Skeletal muscle tissue (tissue), 4 donors: ENCODE measurements around the gene LMNB1. TPM values are rescaled to one million over a fixed set of nuclear protein-coding genes. Genes with fewer than 3 reads are reported as not detected.
A peak's percentile ranks its signal among the peaks of the same experiment; 100 is the strongest.
"Not testable (repeated sequence)": the region's sequence is repeated elsewhere in the genome, so short reads cannot be mapped to it uniquely, and the experiment has no call there.

ENCODE experiments used
- H3K27ac ChIP-seq: one replicate; pipeline ENCODE4 v1.7.0; 2013; ENCODE audit warnings: mild to moderate bottlenecking, low read depth, low read length, inconsistent platforms
- H3K27me3 ChIP-seq, 3 donors: one replicate each; pipeline ENCODE4 v1.7.0; 2013; ENCODE audit warnings: low read length in 3 of 3; ENCODE audit not compliant: control insufficient read depth in 3 of 3, insufficient read depth in 3 of 3
- H3K36me3 ChIP-seq, 3 donors: one replicate each; pipeline ENCODE4 v1.7.0; 2013; ENCODE audit warnings: low read length in 3 of 3; ENCODE audit not compliant: control insufficient read depth in 3 of 3, insufficient read depth in 3 of 3
- H3K4me1 ChIP-seq, 3 donors: one replicate each; pipeline ENCODE4 v1.7.0; 2013; ENCODE audit warnings: low read length in 3 of 3, mild to moderate bottlenecking in 3 of 3; ENCODE audit not compliant: control insufficient read depth in 3 of 3, insufficient read depth in 3 of 3
- H3K4me3 ChIP-seq, 3 donors: one replicate each; pipeline ENCODE4 v1.7.0; 2013; ENCODE audit warnings: low read length in 3 of 3
- H3K9ac ChIP-seq, 3 donors: one replicate each; pipeline ENCODE4 v1.7.0; 2013; ENCODE audit warnings: low read length in 3 of 3, mild to moderate bottlenecking in 3 of 3, moderate library complexity in 2 of 3, low read depth in 1 of 3
- H3K9me3 ChIP-seq, 3 donors: one replicate each; pipeline ENCODE4 v1.7.0; 2013; ENCODE audit warnings: low read length in 3 of 3; ENCODE audit not compliant: control insufficient read depth in 3 of 3
- total RNA-seq: library from RNA; depleted of rRNA; stranded (reverse); fragments of >200 nt; gene quantifications from one replicate; pipeline ENCODE4 v1.2.3, GENCODE V29; 2014
- donor health status: Osteomylitis.

LMNB1 gene
- total RNA-seq, 1 donor from 2014 or later, result 27.7 TPM

DNA sequence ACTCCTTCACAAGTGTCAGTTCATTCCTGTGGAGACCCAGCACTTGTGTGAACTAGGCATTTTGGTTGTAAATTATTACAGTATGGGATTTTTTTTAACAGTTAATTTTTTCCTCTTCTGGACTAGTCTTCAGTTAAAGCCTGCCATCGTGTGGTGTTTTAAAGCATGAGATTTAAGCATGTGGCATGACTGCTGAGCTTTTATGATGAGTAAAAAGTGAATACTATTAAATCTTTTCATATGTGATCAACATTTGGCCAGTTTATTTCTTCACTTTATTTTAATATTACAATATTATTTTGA is 25.0 kb downstream of the LMNB1 start:
- Histone ChIP-seq H3K4me1 (no peaks in the 10 kb centered on the region), H3K36me3 (peaks cover 0 to 8% (median 2%) of the 10 kb centered on the region in 3 donors), H3K9me3 (no peaks in the 10 kb centered on the region), H3K27ac (no peak overlapping the region), H3K27me3 (no peaks in the 10 kb centered on the region), H3K4me3 (no peak overlapping the region), H3K9ac (no peak overlapping the region)

DNA sequence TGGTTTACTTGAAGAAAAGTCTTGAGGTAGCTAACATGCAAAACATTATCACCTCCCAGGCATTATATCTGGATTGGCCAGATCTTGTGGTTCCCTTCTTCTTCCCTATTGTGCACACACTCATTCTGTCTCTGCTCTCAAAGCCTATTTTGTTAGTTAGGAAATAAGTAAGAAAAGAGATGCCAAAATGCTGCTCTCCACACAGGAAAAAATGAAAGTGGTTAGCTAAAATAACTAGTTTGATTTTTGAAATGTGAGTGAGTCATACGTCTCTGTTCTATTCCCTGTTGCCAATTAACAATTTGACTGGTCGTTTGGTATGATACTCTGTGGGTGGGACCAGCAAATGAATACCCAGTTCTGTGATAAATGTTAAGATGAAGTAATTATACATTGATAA is 28.1 kb downstream of the LMNB1 start:
- H3K27ac ChIP-seq, result no peak overlapping the region
- H3K4me3 ChIP-seq, result no peak overlapping the region
- H3K36me3 ChIP-seq, result peaks cover 0 to 8% (median 2%) of the 10 kb centered on the region in 3 donors
- no peaks in the 10 kb centered on the region for H3K27me3 ChIP-seq
- H3K9ac ChIP-seq, result no peak overlapping the region
- no peaks in the 10 kb centered on the region for H3K9me3 ChIP-seq
- no peaks in the 10 kb centered on the region for H3K4me1 ChIP-seq

DNA sequence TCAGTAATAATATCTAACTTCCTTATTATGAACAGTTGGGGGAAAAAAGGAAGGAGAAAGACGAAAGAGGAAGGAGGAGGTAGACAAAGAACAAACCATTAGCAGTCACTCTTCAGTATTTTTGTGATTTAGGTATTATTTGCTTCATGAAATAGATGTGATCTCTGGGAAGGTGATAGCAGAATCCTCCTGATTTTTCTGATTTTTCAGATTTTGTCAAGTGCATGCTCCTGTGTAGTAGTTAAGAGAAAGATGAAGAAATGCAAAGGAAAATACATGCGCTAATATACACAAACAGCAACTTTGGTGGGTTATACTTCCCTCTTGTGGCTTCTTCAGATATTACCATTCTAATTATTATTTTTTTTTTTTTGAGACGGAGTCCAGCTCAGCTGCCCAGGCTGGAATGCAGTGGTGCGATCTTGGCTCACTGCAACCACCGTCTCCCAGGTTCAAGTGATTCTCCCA is 31.6 kb downstream of the LMNB1 start:
- H3K27ac ChIP-seq, result no peak overlapping the region
- peak overlapping the region in 1 of 3 donors; percentile 17 for H3K4me3 ChIP-seq

DNA sequence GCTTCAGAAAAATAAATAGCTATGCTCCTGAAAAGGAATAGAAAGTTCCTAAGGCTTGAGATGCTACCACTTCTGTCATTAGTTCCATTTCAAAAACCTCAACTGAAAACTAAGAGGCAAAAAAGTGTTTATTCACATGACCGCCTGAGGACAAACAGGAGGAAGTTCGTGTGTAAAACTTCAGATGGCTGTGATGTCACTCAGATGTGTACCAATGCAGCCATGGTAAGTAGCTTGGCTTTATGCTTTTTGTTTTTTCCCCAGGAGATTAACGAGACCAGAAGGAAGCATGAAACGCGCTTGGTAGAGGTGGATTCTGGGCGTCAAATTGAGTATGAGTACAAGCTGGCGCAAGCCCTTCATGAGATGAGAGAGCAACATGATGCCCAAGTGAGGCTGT is 33.0 kb downstream of the LMNB1 start:
- no peaks in the 10 kb centered on the region for H3K9me3 ChIP-seq
- H3K4me3 ChIP-seq, result no peak overlapping the region
- no peaks in the 10 kb centered on the region for H3K4me1 ChIP-seq
- peaks cover 0 to 12% (median 2%) of the 10 kb centered on the region in 3 donors for H3K36me3 ChIP-seq
- H3K27ac ChIP-seq, result no peak overlapping the region
- no peaks in the 10 kb centered on the region for H3K27me3 ChIP-seq
- H3K9ac ChIP-seq, result no peak overlapping the region

More for the DNA sequence above, 31.6 kb downstream of the LMNB1 start:
- Histone ChIP-seq H3K9ac (no peak overlapping the region), H3K36me3 (peaks cover 0 to 12% (median 2%) of the 10 kb centered on the region in 3 donors), H3K4me1 (no peaks in the 10 kb centered on the region), H3K9me3 (no peaks in the 10 kb centered on the region), H3K27me3 (no peaks in the 10 kb centered on the region)

DNA sequence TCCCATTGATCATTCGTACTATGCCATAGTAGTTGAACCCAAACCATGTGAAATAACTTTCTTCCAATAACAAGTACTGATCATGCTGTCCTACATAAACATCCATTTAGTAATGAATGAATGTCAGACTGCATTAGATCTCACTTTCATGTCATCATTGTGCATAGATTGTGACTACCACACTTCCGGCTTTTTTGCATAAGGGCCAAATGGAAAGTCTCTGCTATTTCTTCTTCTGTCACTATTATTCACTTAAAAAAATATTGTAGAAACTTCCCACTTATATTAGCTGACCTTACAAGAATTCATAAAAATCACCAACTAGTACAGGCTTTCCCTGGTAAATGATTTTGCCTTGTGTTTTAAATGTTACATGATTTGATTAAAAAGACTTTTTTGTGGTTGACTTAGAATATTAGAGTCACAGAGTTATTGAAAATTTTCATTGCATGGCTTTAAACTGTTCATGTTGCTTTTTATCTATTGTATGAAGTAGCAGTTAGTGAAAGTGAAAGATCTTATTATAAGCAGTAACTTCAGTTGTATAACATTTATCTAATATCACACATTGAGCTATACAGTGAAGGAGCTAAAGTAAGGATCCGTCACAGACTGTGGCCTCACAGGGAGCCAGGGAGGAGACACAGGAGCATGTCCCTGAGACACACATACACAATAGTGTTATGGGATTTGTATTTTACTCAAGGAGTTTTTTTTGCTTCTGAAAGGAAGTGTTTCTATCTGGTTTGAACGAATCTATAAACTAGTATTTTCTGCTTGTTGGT is 33.9 kb downstream of the LMNB1 start:
- H3K9me3 ChIP-seq, result no peaks in the 10 kb centered on the region
- H3K4me1 ChIP-seq, result no peaks in the 10 kb centered on the region
- H3K27me3 ChIP-seq, result no peaks in the 10 kb centered on the region
- peaks cover 0 to 12% (median 2%) of the 10 kb centered on the region in 3 donors for H3K36me3 ChIP-seq
- no peak overlapping the region for H3K9ac ChIP-seq
- peak overlapping the region; percentile 19 for H3K27ac ChIP-seq
- no peak overlapping the region for H3K4me3 ChIP-seq

DNA sequence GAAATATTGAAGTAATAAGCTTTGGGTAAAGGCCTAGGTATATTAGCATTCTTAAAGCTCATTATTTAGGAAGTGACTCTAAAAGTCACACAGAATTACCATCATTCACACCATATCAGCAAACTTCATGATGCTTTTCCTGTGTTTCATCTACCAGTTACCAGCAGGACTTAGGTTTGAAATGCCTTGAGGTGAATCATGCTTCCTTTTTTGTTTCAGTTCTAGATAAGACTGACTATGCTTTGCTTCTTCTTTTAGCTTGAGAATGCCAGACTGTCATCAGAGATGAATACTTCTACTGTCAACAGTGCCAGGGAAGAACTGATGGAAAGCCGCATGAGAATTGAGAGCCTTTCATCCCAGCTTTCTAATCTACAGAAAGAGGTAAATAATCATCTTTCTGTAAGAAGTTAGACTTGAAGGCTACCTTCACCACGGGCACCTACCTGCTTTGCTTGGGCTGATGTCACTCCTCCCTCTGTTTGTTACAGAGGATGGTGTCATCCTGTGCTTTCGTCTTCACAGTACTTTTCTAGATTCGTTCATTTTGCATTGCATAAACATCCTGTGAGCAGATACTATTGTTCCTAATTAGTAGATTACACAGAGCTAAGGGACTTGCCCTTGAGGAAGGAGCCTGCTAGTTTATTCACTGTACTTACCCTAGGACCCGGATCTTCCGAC is 34.7 kb downstream of the LMNB1 start:
- no peak overlapping the region for H3K4me3 ChIP-seq
- no peaks in the 10 kb centered on the region for H3K9me3 ChIP-seq
- H3K9ac ChIP-seq, result no peak overlapping the region
- H3K4me1 ChIP-seq, result no peaks in the 10 kb centered on the region
- no peaks in the 10 kb centered on the region for H3K27me3 ChIP-seq
- peak overlapping the region; percentile 19 for H3K27ac ChIP-seq
- H3K36me3 ChIP-seq, result peaks cover 0 to 4% (median 0%) of the 10 kb centered on the region in 3 donors

DNA sequence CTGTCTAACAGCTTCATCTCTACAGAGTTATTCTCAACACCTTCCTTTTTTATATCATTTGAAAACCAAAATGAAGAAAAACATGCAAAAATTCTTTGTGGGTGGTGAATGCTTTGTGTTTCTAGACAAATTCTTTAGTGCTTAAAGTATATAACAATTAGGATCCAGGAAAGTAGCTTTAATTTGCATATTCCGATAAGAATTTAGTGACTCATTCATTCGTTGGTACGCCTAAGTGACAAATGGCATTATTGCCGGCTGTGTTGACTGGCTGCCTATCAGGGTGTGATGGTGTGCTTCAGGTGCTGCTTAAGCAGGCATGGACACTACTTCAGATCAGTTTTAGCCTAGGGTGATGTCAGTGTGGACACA is 35.2 kb downstream of the LMNB1 start:
- Histone ChIP-seq H3K9ac (no peak overlapping the region), H3K27me3 (no peaks in the 10 kb centered on the region), H3K4me1 (no peaks in the 10 kb centered on the region), H3K27ac (no peak overlapping the region), H3K36me3 (peaks cover 0 to 4% (median 0%) of the 10 kb centered on the region in 3 donors), H3K9me3 (no peaks in the 10 kb centered on the region), H3K4me3 (no peak overlapping the region)

DNA sequence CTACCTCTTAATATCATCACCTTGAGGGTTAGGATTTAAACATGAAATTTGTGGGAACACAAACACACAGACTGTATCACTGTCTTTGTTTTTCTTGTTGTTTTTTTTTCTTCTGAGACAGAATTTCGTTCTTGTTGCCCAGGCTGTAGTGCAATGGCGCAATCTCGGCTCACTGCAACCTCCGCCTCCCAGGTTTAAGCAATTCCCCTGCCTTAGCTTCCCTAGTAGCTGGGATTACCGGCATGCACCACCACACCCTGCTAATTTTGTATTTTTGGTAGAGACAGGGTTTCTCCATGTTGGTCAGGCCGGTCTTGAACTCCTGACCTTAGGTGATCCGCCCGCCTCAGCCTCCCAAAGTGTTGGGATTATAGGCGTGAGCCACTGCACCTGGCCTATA is 36.9 kb downstream of the LMNB1 start:
- H3K4me3 ChIP-seq, result not testable (repeated sequence)

DNA sequence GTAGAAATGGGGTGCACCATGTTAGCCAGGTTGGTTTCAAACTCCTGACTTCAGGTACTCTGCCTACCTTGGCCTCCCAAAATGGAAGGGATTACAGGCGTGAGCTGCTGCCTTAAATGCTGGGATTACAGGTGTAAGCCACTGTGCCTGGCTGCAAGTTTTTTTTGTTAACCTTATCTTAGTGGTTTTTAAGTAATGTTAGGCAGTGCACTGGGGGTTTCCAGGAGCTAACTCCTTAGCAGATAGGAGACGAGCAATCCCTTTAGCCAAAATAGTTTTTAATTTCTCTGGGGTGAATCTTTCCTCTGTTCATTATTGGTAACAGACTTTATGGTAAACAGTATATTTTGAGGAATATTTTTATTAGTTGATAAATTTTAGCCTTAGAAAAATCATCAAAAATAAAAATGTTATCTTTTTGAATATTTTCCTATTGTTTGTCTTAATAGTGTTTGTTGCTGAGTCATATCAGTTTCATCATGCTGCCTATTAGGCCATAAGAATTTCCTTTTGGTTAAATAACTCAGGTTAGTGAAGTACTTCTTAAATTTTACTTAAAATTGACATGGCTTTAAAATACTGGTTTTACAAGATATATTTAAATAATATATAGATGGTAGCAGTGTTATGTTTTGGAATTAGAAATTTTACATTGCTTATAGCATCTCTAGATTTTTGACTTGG is 37.9 kb downstream of the LMNB1 start:
- Histone ChIP-seq H3K36me3 (peaks cover 0 to 4% (median 0%) of the 10 kb centered on the region in 3 donors), H3K9ac (no peak overlapping the region), H3K4me3 (no peak overlapping the region), H3K27me3 (no peaks in the 10 kb centered on the region), H3K27ac (no peak overlapping the region), H3K4me1 (no peaks in the 10 kb centered on the region), H3K9me3 (no peaks in the 10 kb centered on the region)

More for the DNA sequence above, 36.9 kb downstream of the LMNB1 start:
- H3K9ac ChIP-seq, H3K27ac ChIP-seq, H3K4me1 ChIP-seq, H3K9me3 ChIP-seq, H3K27me3 ChIP-seq, H3K36me3 ChIP-seq: not testable (repeated sequence)

DNA sequence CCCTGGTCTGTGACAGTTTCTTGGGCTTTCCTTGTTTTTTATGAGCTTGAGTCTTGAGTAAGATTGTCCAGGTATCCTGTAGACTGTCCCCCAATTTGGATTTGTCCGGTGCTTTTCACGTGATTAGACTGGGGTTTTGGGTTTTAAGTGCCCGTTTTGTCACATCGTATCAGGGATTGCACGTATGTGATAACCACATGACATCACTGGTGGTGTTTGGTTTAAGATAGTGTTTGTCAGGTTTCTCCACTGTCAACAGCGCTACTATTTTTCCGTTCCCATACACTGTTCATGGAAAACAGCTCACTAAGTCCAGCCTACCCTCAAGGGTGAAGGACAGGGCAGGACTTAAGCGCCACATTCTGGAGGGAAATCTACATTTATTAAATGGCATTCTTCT is 39.7 kb downstream of the LMNB1 start:
- H3K4me1 ChIP-seq, result no peaks in the 10 kb centered on the region
- peaks cover 0 to 4% (median 0%) of the 10 kb centered on the region in 3 donors for H3K36me3 ChIP-seq
- no peak overlapping the region for H3K27ac ChIP-seq
- no peak overlapping the region for H3K4me3 ChIP-seq
- no peaks in the 10 kb centered on the region for H3K27me3 ChIP-seq
- H3K9me3 ChIP-seq, result no peaks in the 10 kb centered on the region
- H3K9ac ChIP-seq, result no peak overlapping the region
